C4-2B (cell line): Measurements from ENCODE around the gene RAB22A.

Experiments
- H3K27ac ChIP-seq: fragments of 450-650 bp; 2 replicates; pipeline ENCODE4 v1.5.1; 2017
- ZFX ChIP-seq: fragments of 450-650 bp; IDR thresholded peaks from 2 replicates; pipeline ENCODE4 v1.6.1; 2017
- TF ChIP-seq, protein P1 (sequence below): fragments of 450-650 bp; conservative IDR thresholded peaks from 2 replicates; pipeline ENCODE4 v1.5.1; 2017; ENCODE audit warnings: mild to moderate bottlenecking

RAB22A gene

DNA sequence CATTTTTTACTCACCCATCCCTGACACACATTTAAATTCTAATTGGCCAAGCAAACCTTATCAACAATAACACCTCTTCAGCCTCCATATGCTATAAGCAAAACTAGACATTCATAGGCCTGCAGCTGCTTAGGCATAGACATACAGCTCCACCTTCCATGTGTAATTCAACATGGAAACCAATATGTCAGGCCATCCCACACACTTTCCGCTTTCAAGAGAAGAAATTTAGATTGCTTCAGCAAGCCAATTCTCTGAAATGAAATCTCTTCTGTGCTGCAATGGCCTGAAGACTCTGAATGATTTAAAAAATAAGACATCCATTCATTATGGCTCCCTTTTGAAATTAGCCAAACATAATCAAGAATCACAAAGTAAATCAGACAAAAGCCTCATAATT lies 4.5 kb upstream of the RAB22A start:
- no peak for TF ChIP-seq ZFX
- TF ChIP-seq, protein P1, sequence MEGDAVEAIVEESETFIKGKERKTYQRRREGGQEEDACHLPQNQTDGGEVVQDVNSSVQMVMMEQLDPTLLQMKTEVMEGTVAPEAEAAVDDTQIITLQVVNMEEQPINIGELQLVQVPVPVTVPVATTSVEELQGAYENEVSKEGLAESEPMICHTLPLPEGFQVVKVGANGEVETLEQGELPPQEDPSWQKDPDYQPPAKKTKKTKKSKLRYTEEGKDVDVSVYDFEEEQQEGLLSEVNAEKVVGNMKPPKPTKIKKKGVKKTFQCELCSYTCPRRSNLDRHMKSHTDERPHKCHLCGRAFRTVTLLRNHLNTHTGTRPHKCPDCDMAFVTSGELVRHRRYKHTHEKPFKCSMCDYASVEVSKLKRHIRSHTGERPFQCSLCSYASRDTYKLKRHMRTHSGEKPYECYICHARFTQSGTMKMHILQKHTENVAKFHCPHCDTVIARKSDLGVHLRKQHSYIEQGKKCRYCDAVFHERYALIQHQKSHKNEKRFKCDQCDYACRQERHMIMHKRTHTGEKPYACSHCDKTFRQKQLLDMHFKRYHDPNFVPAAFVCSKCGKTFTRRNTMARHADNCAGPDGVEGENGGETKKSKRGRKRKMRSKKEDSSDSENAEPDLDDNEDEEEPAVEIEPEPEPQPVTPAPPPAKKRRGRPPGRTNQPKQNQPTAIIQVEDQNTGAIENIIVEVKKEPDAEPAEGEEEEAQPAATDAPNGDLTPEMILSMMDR: no peak
- H3K27ac ChIP-seq: no peak overlapping the region

DNA sequence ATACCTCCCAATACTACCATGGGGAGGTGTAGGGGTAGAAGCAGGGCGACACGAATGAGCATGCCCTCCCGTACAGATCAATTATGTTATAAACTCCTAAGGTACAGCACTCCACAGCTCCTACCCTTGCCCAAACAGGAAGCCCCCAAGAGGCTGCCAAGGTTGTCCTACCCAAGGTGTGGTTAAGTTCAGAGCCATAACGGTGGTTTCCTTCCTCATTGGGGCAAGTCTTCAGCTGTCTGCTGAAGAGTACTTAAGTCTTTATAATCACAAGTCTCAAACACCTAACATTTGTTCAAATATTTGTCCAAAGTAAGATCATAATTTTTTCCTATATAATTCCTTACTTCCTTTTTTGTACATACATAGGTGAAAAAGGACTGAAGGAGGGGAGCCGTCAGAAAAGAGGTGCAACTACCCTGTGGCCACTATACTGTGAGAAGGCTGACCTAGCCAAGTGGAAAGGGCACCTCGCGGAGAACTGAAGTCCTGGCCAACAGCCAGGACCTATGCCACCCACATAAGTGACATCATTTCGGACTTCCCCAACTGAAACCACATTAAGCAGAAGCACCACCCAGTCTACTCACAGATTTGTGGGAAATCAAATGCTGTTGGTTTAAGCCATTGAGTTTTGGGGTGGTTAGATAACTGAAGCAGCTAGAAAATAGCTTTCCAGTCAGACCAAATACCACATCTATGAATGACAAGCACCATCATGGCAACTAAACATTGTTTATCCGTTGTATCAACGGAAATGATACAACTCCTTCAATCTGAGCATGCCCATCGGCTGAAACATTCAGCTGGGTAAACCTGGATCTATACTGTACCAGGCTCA lies 2.9 kb upstream of the RAB22A start:
- no peak overlapping the region for H3K27ac ChIP-seq
- TF ChIP-seq, protein P1: no peak
- TF ChIP-seq ZFX: no peak

GRCh38 chr20:58307270-58307669 lies 2.2 kb upstream of the RAB22A start:
- TF ChIP-seq, protein P1: no peak
- no peak for TF ChIP-seq ZFX
- no peak overlapping the region for H3K27ac ChIP-seq

- TF ChIP-seq, protein P1: no peak
- no peak for TF ChIP-seq ZFX
- H3K27ac ChIP-seq: no peak overlapping the region
Observed at GRCh38 chr20:58308290-58308679, 1.2 kb upstream of the RAB22A start.

DNA sequence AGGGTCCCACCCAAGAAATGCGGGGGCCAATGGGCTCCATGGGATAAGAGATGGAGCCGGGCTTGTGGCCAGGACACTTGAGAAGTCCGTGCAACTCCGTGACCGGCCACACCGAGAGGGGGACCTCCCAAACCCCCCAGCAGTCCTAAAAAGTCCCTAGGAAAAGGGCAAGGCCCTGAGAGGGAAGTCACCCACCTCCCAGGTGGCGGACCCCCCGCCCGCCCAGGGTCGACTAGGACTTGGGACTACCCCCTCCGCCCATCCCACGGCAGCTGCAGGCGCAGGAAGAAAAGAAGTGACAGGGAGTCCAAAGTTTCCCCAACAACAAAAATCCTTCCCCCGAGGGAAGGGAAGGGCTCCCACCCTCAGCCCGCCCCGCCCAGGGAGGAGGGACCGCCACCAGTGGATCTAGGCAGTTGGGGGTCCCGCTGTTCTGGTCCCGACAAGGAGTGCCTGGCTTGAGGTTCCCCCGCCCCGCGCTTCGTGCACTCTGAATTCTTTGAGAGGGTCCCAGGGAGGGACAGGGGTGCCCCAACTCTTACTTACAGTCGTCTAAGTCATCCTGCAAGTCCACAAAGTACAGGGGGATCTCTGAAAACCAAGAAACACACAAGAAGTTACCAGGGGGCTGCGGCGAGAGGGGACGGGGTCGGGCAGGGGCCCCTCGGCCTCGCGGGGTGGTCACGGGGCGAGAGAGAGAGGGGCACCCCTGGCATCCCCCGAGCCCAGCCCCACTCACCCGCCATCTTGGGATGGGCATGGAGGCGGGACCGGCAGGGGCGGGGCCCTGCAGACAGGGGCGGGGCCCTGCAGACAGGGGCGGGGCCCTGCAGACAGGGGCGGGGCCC lies 611 bp upstream of the RAB22A start:
- H3K27ac ChIP-seq: no peak overlapping the region
- TF ChIP-seq, protein P1: no peak
- no peak for TF ChIP-seq ZFX

GRCh38 chr20:58310291-58310782 lies 822 bp downstream of the RAB22A start:
- H3K27ac ChIP-seq: peak overlapping the region; percentile 89
- TF ChIP-seq, protein P1: no peak
- TF ChIP-seq ZFX: no peak

GRCh38 chr20:58312836-58313235 lies 3.3 kb downstream of the RAB22A start:
- H3K27ac ChIP-seq: no peak overlapping the region
- TF ChIP-seq ZFX: no peak
- TF ChIP-seq, protein P1: no peak
